Activated gamma-delta T cell treated with Interleukin-2 at 50 U/mL for 16 hours (primary cell): Measurements from ENCODE around the gene BOC.
"Not testable (repeated sequence)": the region's sequence is repeated elsewhere in the genome, so short reads cannot be mapped to it uniquely, and the experiment has no call there.

Experiments used
- DNase-seq: peaks from one replicate; pipeline ENCODE4 v3.0.0-alpha.2; 2020

The BOC gene

GRCh38 chr3:113211330-113212149 is at the start of gene BOC:
Gene BOC (plus strand): TSS chr3:113211557. CDS start chr3:113249803, 38,246 bp downstream.
- no peak for DNase-seq

GRCh38 chr3:113161661-113162060 is 49.7 kb upstream of the BOC start:
- no peak for DNase-seq

GRCh38 chr3:113163152-113163551 is 48.2 kb upstream of the BOC start:
- DNase-seq = no peak

- DNase-seq = no peak
Observed at GRCh38 chr3:113165841-113166240, 45.5 kb upstream of the BOC start.

- no peak for DNase-seq
Observed at GRCh38 chr3:113166357-113166718, 45.0 kb upstream of the BOC start.

GRCh38 chr3:113166719-113167492 is 44.5 kb upstream of the BOC start:
- DNase-seq = no peak

- no peak for DNase-seq
Observed at GRCh38 chr3:113167825-113168801, 43.2 kb upstream of the BOC start.

GRCh38 chr3:113169891-113170452 is 41.4 kb upstream of the BOC start:
- no peak for DNase-seq

GRCh38 chr3:113170771-113171170 is 40.6 kb upstream of the BOC start:
- no peak for DNase-seq

- DNase-seq = not testable (repeated sequence)
Observed at GRCh38 chr3:113171675-113172300, 39.6 kb upstream of the BOC start.

- no peak for DNase-seq
Observed at GRCh38 chr3:113173102-113173501, 38.3 kb upstream of the BOC start.

- DNase-seq = no peak
Observed at GRCh38 chr3:113174304-113174703, 37.1 kb upstream of the BOC start.

- DNase-seq = no peak
Observed at GRCh38 chr3:113174801-113175485, 36.4 kb upstream of the BOC start.

- DNase-seq = no peak
Observed at GRCh38 chr3:113177526-113177925, 33.8 kb upstream of the BOC start.

- no peak for DNase-seq
Observed at GRCh38 chr3:113179235-113179824, 32.0 kb upstream of the BOC start.

GRCh38 chr3:113183748-113184661 is 27.4 kb upstream of the BOC start:
- DNase-seq = no peak

- DNase-seq = no peak
Observed at GRCh38 chr3:113185194-113185835, 26.0 kb upstream of the BOC start.

GRCh38 chr3:113186566-113186965 is 24.8 kb upstream of the BOC start:
- no peak for DNase-seq

- DNase-seq = no peak
Observed at GRCh38 chr3:113193288-113193687, 18.1 kb upstream of the BOC start.
